Measurements from ENCODE around the gene RNF14. TPM values are rescaled to one million over a fixed set of nuclear protein-coding genes. Genes with fewer than 3 reads are reported as not detected.

Gene RNF14
- total and polyA plus RNA-seq, 9 of the 15 experiments (the other 6 are each of a cell fraction or from before 2014, with no cell fraction given), result 36.3 to 140 (median 75.1) TPM

DNA sequence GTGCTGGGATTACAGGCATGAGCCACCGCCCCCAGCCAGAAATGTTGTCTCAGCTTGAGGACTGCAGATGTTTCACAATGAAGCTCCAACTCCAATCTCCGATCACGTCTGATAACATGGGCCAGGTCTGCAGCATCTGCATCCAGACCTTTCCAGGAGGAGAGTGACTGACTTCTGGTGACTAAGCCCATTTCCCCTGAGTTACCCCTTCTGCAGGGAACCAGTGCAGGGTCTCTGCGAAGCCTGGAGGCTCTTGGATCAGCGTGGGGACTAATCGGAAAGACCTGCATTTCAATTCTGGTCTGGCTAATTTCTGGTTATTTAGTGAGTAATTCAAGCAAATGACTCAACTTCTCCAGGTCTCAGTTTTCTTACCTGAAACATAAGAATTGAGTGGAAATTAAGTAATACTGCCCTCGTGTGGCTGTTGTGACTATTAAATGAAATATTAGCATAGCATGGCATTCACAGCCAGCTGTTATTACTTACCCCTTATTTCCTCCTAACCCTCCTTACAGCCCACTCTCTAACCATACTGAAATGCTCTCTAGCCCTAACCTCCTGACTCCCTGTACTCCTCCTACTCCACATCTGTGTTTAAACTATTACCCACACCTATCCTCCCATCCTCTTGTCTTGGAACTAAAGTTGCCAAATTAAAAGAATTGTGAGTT, 46.1 kb downstream of the RNF14 start (continued):
- TF ChIP-seq MGA (IDR thresholded peaks at IDR 0.05) (no peak), CBFA2T3 (IDR thresholded peaks at IDR 0.05) (0 out of 2 replicates have a peak, but pooled peaks have one; percentile 31), DPF2 (IDR thresholded peaks at IDR 0.05) (peak; percentile 41; the same call in 1 of the 2 replicates)

Measured in K562 (cell line).